ENCODE results near the gene TAB2.

GRCh38 chr6:149431905-149432775 is 114.6 kb downstream of the TAB2 start:
- no peak for TF ChIP-seq POLR2A (IDR thresholded peaks at IDR 0.05)
- TF ChIP-seq CTCF (IDR thresholded peaks at IDR 0.05) = peak in 1 of 3 donors; percentile 90
